GM21528 (cell line): ENCODE data around the gene NTM.
"Not testable (repeated sequence)": the region's sequence is repeated elsewhere in the genome, so short reads cannot be mapped to it uniquely, and the experiment has no call there.

ENCODE experiments used
- ATAC-seq: cut with Tn5 transposase; IDR thresholded peaks from one replicate; pipeline ENCODE4 v1.9.1; 2021; ENCODE audit warnings: mild to moderate bottlenecking, moderate library complexity; ENCODE audit not compliant: unreplicated experiment, low FRiP score

Gene NTM

GRCh38 chr11:131895865-131896264, 525.5 kb downstream of the NTM start:
- no peak for ATAC-seq

DNA sequence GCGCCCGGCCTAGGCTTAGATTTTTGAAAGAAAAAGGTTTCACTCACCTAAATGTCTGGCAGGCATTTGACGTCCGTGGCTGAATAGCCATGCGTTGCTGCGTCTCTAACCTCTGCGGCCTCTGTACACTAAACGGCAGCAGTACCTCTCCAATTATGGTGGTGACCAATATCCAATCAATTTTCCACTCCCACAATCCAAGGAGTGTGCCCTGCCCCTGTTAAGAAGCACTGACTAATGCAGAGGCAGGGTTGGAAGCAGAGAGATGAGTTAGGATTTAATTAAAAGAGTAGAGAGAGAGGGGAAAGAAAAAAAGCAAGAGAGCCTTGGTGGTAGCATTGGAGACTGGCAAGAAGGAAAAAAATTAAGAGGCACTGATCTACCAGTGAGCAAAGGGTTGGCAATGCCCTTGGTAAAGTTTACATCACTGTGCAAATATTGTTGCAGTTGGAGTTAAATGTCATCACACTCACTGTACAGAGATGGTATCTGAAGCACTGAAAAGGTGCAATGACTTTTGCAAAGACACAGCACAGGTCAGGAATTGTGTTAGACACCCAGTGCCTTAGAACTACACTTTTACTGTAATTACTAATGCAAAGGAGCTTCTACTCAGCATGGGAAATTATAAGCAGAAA, 526.7 kb downstream of the NTM start:
- no peak for ATAC-seq

DNA sequence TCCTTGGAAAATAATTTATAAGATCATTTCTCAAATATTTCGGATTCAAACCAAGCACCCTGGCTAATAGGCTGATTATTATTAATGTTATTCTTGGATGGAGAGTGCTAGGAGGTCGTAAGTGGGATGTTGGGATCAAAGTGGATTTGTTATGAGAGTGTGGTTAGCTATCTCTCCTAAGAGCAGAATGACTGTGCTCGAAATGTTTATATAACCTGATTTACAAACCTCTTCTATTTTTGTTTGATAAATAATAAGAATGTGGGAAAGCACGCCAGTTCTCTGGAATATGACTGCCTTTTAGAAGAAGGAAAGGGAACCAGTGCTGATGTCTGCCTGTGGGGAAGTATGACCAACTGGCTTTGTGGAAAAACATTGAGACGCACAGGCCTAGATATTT, 527.5 kb downstream of the NTM start:
- no peak for ATAC-seq

DNA sequence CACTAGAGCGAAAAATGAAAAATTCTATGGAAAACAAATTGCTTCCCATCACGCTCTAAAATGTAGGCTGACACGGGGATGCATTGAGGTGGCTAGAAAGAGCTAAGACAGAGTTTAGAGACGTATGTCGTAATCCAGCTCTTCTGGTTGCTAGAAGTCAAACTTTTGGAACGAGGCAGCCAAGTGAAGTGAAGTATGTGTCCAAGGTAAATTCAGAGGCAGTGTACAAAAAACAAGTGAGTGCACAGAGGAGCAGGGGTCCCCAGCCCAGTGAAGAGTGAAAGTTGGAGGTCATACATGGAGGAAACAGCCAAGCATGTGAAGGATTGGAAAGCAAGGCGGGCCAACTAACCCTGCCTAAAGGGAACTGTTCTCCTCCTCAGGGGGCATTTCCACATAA, 528.5 kb downstream of the NTM start:
- ATAC-seq: no peak

GRCh38 chr11:131899950-131900580, 529.6 kb downstream of the NTM start:
- no peak for ATAC-seq

DNA sequence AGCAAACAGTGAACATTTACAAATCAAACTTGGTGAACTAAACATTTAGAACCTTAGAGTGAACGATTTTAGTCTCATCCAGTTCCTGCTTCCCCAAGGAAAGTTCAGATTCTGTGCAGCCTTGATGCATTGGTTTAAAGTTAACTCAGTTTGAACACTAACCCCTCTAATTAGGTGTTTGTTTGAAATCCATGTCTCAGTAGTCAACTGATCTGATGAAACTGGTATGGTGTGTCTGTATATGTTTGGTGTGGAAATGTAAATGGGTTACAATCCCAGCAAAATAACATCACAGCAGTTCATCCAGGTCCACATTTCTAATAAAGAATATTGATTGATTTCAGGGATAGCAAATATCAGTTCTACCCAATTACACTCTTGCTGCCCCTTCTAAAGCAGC, 532.0 kb downstream of the NTM start:
- no peak for ATAC-seq

DNA sequence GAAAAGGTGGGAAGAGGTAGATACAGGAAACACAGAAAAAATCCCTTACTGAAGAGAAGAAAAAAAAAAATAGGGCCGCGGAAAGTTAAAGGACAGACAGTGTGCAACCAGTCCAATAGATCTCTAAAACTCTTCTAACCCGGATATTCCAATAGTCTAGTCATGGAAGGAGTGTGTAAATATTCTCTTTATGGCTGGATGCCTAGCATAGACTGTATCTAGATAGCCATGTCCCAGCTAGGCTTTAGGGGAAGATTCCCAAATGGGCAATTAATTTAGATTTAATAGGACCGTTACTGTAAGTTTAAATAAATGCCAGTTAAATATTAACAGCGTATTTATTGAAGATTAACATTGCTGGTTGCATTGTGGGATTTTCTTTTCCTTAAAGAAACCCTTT, 532.7 kb downstream of the NTM start:
- ATAC-seq: no peak

DNA sequence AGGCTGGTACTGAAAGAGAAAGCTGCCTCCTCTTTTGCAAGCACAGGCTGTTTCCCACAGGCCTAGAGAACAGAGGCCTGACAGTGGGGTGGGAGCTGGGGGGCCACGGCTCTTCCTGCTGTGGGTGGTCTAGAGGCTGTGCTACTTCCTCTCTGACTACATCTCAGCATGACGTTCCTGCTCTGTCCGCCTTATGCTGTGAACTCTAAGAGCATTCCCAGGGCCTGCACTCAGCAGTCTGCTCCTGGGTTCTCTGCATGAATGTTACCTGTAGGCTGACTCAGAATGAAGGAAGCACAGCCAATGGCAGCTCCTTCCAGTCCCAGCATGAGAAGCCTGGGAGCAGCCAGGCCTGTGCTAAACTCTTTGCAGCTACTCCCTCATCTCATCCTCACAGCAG, 534.3 kb downstream of the NTM start:
- no peak for ATAC-seq

DNA sequence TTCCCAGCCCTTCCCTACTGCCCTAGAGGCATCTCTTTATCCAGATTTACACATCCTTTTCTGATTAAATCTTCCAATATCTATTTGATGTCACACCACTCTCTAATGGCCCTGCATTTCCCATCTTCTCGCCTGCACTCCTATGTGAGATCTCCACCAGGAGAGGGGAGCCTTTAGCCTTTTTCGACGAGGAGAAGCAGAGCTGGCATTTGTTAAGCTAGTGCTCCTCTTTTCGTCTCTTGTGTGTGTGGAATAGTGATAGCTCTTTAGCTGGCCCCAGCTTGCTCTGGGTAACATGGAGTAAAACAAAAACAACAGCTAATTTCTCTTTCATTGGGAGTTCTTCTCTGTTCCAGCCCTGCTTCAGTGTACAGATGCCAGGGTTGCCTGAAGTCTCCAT, 536.5 kb downstream of the NTM start:
- ATAC-seq: no peak

- no peak for ATAC-seq
These were observed 537.0 kb downstream of the NTM start for GRCh38 chr11:131907371-131907770.

DNA sequence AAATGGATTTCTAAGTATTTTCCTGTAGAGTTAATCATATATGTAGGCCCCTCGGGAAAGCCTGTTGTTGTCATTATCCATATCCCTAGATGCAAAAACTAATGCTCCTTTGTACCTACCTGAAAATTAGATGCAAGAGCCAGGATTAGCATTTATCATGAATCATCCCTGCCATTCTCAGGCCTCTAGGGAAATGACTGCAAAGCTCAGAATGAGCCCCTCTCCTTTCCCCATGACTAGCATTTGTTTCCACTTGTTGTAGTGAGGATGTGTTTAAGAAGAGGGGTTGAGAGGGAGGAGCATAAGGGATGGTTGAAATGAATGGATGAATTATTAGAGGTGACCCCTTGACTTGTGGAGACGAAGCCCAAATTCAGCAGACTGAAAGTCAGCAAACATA, 537.9 kb downstream of the NTM start:
- ATAC-seq: no peak

DNA sequence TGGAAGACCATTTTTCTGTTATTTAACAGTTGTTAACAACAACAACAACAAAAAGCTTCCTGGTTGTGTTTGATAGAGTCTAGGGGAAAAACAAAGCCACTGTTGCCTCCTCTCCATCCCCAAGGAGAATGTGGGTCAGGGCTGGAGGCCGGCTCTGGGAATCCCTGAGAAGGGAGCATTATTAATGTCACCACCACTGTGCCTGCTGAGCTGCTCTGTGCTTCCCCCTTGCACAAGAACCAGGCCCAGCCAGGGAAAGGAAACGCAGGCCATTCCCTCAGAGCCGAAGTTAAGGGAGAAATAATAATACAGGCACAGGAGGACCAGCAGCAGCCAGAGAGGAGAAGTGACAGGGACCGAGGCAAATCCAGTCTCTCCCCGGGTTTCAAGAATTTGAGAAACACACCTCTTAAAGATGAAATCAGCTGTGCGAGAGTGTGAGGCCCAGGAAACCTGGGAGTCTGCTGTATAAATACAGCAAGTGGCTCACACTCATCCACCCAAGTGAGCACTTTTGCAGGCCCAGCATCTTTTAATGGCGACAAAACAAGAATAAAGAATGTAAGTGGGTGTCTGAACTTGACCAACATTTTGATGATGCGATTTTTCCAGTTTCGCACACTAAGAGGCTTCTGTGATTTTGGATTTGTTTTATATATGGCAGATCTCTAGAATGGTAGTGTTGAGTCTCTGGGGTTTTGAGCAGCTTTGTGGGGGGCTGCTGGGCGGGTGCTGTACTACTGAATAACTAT, 539.2 kb downstream of the NTM start:
- ATAC-seq: no peak

DNA sequence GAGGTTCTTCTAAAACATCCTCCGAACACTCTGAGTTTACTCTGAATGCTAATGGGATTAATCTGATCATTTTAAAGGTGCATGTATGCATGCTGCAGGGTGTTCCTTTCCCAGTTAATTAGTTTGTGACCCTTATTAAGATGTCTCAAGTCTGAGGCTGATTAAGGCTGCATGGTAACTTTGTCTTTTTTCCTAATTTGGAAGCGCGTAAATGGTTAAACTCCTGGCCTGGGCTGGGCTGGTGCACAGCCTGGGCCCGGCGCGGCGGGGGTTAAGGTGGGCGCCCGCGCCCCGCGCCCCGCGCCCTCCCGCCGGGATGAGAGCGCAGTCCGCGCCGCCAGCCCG, 539.7 kb downstream of the NTM start:
- ATAC-seq: no peak

DNA sequence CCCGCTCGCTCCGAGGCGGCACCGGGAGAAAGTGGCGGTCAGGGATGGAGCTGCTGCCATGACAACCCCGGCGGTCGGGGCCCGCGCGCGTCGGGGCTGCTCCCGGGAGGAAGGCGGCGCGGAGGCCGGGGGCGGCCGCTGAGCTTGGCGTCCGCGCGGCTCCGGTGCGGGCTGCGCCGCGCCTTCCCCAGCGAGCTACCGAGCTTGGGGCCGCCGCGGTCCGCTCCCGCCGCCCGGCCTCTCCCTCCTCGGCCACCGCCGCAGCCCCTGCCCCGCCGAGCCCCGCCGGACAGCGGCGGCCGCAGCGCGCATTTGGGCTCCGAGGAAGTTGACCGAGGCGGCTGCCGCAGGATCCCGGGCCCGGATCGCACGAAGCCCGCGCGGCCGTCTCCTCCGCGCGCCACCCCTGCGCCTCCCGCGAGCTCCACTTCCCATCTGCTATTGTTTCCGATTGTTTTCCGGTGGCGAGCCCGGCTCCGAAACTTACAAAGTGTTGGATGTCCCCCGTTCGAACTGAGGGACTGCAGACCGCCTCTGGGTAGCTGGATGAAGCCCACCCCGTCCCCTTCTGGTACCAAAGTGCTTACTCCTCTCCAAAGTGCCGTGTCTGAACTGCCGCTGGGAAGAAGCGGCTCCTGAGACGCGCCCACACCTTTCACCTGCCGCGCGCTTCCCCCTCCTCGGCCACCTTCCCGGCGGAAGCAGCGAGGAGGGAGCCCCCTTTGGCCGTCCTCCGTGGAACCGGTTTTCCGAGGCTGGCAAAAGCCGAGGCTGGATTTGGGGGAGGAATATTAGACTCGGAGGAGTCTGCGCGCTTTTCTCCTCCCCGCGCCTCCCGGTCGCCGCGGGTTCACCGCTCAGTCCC, 540.3 kb downstream of the NTM start:
- no peak for ATAC-seq

DNA sequence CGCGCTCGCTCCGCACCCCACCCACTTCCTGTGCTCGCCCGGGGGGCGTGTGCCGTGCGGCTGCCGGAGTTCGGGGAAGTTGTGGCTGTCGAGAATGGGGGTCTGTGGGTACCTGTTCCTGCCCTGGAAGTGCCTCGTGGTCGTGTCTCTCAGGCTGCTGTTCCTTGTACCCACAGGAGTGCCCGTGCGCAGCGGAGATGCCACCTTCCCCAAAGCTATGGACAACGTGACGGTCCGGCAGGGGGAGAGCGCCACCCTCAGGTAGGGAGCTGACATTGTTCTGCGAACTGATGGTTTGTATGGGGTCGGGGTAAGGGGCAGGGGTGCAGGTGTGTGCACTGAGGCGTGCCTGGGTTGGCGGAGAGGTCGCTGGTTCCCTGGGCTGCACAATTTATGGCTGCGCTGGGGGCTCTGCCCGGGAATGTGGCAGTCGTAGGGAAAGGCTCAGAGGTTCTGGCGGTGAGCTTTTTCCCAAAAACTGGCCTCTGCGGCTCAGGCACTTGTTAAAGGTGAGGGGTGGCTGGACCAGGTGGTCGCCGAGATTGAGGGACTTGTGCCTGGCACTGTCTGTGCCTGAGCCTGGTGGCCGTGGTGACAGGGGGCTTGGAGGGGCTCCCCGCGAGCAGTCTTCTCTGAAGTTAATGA, 541.1 kb downstream of the NTM start:
- ATAC-seq: not testable (repeated sequence)

DNA sequence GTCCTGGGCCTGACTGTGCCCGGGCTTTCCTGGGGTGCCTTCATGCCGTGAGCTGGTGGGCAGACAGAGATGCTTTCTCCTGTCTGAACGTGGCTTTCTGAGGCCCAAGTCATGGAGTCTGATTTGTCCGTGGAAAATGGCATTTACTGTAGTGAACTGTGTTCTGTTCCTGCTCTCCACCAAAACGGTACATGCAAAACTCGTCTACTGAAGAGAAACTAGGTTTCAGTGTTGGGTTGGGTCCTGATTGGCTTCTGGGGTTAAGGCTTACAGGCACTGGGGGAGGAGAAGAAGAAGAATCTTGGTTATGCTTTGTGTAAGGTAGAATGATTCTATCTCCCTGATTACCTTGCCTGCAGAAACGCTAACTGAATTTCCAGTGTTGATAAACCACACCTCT, 541.7 kb downstream of the NTM start:
- ATAC-seq: no peak

DNA sequence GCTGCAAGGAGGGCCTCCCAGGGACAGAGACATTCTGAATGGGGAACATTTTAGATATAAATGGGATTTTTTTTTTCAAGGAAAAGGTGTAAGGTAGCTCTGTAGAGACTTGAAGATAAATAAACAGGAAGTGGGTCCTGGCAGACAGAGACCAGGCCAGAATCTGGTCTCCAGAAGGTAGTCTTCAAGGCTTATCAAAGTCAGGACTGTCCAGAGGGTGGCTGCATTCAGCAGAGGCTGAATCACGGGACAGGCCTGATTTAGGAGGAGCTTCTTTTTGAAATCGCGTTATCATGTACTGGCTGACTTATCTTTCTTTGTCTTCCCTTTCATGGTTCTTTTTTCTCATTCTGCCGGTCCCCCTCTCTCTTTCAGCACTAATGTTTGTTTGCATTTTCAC, 542.9 kb downstream of the NTM start:
- no peak for ATAC-seq

DNA sequence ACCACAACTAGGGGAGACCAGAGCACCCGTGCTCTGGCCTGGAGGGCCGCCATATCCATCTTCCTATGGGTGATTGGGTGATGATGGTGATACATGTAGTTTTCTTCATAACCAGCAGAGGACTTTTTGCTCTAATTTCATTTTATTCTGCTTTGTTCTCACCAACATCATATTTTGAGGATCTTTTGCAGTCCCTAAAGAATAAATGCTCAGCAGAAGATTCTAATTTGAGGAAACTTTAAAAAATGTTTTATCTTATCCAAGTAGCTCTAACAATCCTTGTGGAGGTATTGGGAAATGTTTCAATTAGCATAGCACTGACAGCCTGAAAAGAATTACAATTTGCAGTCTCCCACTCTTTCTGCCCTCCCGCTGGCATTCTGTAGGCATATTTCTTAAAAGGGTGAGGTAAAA, 544.0 kb downstream of the NTM start:
- no peak for ATAC-seq

DNA sequence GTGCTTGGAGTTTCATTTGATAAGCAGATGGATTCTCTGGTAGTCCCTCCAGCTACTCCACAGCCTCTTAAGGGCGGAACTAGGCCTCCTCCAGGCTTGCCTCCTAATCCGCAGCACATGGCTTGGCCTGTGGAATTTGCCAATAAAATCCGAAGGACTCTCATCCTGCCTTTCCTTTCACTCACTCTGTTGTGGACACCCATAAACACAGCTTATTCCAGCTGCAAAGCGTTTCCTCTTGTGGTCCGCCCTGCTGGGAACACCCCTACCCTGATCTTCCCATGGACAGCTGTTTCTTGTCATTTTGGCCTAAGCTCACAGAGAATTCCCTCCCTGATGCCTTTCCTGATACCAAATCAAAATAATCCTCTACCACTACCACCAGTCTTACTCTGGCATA, 546.2 kb downstream of the NTM start:
- no peak for ATAC-seq

- no peak for ATAC-seq
These were observed 547.4 kb downstream of the NTM start for GRCh38 chr11:131917634-131918384.
